Breast epithelium (tissue), 3 donors: ENCODE results near the gene MRPL38.

Experiments used
- POLR2A ChIP-seq: fragments of 450-650 bp; IDR thresholded peaks from one replicate; pipeline ENCODE4 v1.6.1; 2016; ENCODE audit warnings: antibody characterized with exemption, mild to moderate bottlenecking, moderate library complexity
- POLR2AphosphoS5 ChIP-seq, 3 donors: sonication (generic); formaldehyde crosslinking; IDR thresholded peaks; one replicate each; pipeline ENCODE4 v1.6.1; 2017; ENCODE audit warnings: antibody characterized with exemption in 3 of 3
- TF ChIP-seq, protein P1 (sequence below), 3 donors: fragments of 450-650 bp; IDR thresholded peaks; one replicate each; pipeline ENCODE4 v1.5.1; 2016 to 2017; ENCODE audit warnings: antibody characterized with exemption in 3 of 3, mild to moderate bottlenecking in 3 of 3, moderate library complexity in 3 of 3

DNA sequence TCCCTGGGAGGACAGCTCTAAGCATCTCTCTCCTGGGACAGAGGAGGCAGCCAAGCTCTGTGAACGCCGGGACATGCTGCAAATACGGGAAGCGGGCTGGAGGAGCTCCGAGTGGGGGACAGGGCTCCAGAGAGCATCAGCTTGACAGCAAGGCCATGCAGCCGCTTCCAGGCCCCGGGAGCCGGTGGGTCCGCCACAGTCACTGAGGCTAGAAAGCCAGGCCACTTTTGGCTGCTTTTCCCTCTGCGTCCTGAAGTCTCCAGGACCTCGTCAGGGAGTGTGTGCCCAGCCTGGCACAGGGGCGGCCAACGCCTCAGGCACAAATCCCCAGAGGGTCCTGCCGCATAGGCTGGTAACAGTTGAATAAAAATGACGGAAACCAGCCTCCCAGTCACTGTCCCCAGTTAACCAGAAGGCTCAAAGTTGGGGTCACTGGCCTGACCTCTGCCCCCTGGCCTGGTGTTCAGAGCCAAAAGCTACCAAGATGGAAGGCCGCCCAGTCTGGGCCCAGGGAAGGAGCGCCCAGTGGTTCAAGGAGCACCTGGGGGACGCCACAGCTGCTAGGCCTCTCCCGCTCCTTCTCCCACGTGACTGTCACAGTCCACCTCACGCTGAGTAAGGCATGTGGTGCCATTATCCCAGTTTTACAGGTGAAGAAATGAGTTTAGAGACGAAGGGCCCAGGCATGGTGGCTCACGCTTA lies 4.8 kb downstream of the MRPL38 start:
- TF ChIP-seq, protein P1, sequence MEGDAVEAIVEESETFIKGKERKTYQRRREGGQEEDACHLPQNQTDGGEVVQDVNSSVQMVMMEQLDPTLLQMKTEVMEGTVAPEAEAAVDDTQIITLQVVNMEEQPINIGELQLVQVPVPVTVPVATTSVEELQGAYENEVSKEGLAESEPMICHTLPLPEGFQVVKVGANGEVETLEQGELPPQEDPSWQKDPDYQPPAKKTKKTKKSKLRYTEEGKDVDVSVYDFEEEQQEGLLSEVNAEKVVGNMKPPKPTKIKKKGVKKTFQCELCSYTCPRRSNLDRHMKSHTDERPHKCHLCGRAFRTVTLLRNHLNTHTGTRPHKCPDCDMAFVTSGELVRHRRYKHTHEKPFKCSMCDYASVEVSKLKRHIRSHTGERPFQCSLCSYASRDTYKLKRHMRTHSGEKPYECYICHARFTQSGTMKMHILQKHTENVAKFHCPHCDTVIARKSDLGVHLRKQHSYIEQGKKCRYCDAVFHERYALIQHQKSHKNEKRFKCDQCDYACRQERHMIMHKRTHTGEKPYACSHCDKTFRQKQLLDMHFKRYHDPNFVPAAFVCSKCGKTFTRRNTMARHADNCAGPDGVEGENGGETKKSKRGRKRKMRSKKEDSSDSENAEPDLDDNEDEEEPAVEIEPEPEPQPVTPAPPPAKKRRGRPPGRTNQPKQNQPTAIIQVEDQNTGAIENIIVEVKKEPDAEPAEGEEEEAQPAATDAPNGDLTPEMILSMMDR (IDR thresholded peaks at IDR 0.05) = no peak
- TF ChIP-seq POLR2A (no peak), POLR2AphosphoS5 (IDR thresholded peaks at IDR 0.05) (no peak)
